Measurements from ENCODE around the gene ZNF750.

DNA sequence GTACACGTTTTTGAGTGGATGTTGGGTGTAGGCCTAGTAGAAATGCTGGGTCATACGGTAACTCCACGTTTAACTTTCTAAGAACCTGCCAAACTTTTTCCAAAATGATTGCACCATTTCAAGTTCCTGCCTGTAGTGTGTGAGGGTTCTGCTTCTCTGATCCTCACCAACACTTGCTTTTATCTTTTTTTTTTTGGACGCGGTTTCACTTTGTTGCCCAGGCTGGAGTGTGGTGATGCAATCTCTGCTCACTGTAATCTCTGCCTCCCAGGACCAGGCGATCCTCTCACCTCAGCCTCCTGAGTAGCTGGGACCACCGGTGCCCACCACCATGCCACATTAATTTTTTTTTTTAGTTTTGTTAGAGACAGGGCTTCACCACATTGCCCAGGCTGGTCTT is 23.5 kb downstream of the ZNF750 start:
- TF ChIP-seq POLR2A (IDR thresholded peaks at IDR 0.05; ENCODE audit: low read depth, low read length) (no peak), TAF1 (IDR thresholded peaks at IDR 0.05; ENCODE audit: borderline replicate concordance, low read depth, low read length) (no peak), POLR2AphosphoS5 (IDR thresholded peaks at IDR 0.05; ENCODE audit: low read depth, low read length) (no peak)

Measured in GM12892 (cell line).